ENCODE measurements around the gene PSMA6. TPM values are rescaled to one million over a fixed set of nuclear protein-coding genes. Genes with fewer than 3 reads are reported as not detected.
A peak's percentile ranks its signal among the peaks of the same experiment; 100 is the strongest.

PSMA6 gene
- total RNA-seq, 1 experiment from 2014 or later, result 210 TPM

DNA sequence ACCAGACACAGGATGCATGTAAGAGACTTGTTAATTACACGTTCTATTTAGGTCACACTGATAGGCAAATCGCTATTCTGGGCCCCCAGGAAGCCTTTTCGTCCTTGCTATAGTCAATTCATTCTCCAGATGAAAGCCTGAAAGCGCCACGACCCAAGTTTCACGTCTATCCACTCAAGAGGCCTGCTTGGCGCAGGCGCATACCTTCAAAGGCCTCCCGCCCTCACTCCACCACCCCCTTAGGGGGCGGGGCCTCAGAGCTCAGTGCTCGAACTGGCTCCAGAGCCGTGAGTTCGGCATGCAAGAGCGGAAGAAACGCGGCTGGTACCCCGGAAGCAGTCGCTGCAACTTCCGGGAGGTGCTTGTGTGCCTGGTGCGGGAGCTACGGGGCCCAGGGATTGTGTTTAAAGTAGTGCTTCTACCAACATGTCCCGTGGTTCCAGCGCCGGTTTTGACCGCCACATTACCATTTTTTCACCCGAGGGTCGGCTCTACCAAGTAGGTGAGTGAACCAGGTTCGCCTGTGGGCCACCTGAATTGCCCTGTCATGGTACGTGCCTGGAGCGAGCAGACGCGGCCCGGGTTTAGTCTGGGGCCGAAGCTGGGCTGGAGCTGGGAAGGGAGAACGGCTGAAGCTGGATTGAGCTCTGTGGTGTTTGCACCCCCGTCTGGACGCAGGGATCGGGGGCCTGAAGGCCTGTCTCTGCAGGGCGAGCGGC is at the start of gene PSMA6 (continued):
- TF ChIP-seq, protein P1, sequence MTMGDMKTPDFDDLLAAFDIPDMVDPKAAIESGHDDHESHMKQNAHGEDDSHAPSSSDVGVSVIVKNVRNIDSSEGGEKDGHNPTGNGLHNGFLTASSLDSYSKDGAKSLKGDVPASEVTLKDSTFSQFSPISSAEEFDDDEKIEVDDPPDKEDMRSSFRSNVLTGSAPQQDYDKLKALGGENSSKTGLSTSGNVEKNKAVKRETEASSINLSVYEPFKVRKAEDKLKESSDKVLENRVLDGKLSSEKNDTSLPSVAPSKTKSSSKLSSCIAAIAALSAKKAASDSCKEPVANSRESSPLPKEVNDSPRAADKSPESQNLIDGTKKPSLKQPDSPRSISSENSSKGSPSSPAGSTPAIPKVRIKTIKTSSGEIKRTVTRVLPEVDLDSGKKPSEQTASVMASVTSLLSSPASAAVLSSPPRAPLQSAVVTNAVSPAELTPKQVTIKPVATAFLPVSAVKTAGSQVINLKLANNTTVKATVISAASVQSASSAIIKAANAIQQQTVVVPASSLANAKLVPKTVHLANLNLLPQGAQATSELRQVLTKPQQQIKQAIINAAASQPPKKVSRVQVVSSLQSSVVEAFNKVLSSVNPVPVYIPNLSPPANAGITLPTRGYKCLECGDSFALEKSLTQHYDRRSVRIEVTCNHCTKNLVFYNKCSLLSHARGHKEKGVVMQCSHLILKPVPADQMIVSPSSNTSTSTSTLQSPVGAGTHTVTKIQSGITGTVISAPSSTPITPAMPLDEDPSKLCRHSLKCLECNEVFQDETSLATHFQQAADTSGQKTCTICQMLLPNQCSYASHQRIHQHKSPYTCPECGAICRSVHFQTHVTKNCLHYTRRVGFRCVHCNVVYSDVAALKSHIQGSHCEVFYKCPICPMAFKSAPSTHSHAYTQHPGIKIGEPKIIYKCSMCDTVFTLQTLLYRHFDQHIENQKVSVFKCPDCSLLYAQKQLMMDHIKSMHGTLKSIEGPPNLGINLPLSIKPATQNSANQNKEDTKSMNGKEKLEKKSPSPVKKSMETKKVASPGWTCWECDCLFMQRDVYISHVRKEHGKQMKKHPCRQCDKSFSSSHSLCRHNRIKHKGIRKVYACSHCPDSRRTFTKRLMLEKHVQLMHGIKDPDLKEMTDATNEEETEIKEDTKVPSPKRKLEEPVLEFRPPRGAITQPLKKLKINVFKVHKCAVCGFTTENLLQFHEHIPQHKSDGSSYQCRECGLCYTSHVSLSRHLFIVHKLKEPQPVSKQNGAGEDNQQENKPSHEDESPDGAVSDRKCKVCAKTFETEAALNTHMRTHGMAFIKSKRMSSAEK (CRISPR knock-in tag; IDR thresholded peaks at IDR 0.05; ENCODE audit: borderline replicate concordance), result no peak
- TF ChIP-seq, protein P2, sequence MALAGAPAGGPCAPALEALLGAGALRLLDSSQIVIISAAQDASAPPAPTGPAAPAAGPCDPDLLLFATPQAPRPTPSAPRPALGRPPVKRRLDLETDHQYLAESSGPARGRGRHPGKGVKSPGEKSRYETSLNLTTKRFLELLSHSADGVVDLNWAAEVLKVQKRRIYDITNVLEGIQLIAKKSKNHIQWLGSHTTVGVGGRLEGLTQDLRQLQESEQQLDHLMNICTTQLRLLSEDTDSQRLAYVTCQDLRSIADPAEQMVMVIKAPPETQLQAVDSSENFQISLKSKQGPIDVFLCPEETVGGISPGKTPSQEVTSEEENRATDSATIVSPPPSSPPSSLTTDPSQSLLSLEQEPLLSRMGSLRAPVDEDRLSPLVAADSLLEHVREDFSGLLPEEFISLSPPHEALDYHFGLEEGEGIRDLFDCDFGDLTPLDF (CRISPR knock-in tag; IDR thresholded peaks at IDR 0.05), result no peak
- TF ChIP-seq, protein P3, sequence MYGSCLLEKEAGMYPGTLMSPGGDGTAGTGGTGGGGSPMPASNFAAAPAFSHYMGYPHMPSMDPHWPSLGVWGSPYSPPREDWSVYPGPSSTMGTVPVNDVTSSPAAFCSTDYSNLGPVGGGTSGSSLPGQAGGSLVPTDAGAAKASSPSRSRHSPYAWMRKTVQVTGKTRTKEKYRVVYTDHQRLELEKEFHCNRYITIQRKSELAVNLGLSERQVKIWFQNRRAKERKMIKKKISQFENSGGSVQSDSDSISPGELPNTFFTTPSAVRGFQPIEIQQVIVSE (CRISPR knock-in tag; IDR thresholded peaks at IDR 0.05; ENCODE audit: borderline replicate concordance), result no peak
- TF ChIP-seq SP1 (CRISPR knock-in tag; conservative IDR thresholded peaks at IDR 0.05) (peak; percentile 72), GTF2I (CRISPR knock-in tag; conservative IDR thresholded peaks at IDR 0.05) (no peak), TEAD1 (CRISPR knock-in tag; IDR thresholded peaks at IDR 0.05) (0 out of 2 replicates have a peak, but pooled peaks have one; percentile 25), ESRRA (CRISPR knock-in tag; IDR thresholded peaks at IDR 0.05; ENCODE audit: borderline replicate concordance) (no peak), ZNF317 (CRISPR knock-in tag; IDR thresholded peaks at IDR 0.05; ENCODE audit: borderline replicate concordance, low read depth) (no peak), RELA (CRISPR knock-in tag; IDR thresholded peaks at IDR 0.05; ENCODE audit: borderline replicate concordance) (no peak), CBFB (CRISPR knock-in tag; IDR thresholded peaks at IDR 0.05; ENCODE audit: low read depth) (0 out of 2 replicates have a peak, but pooled peaks have one; percentile 84), GRHL2 (CRISPR knock-in tag; IDR thresholded peaks at IDR 0.05; ENCODE audit: insufficient replicate concordance, severe bottlenecking) (no peak), ZNF121 (CRISPR knock-in tag; IDR thresholded peaks at IDR 0.05) (no peak), NFATC4 (CRISPR knock-in tag; IDR thresholded peaks at IDR 0.05) (no peak), ZNF396 (CRISPR knock-in tag; IDR thresholded peaks at IDR 0.05; ENCODE audit: borderline replicate concordance) (no peak)
- TF ChIP-seq, protein P4, sequence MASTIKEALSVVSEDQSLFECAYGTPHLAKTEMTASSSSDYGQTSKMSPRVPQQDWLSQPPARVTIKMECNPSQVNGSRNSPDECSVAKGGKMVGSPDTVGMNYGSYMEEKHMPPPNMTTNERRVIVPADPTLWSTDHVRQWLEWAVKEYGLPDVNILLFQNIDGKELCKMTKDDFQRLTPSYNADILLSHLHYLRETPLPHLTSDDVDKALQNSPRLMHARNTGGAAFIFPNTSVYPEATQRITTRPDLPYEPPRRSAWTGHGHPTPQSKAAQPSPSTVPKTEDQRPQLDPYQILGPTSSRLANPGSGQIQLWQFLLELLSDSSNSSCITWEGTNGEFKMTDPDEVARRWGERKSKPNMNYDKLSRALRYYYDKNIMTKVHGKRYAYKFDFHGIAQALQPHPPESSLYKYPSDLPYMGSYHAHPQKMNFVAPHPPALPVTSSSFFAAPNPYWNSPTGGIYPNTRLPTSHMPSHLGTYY (CRISPR knock-in tag; IDR thresholded peaks at IDR 0.05), result no peak
- TF ChIP-seq, protein P5, sequence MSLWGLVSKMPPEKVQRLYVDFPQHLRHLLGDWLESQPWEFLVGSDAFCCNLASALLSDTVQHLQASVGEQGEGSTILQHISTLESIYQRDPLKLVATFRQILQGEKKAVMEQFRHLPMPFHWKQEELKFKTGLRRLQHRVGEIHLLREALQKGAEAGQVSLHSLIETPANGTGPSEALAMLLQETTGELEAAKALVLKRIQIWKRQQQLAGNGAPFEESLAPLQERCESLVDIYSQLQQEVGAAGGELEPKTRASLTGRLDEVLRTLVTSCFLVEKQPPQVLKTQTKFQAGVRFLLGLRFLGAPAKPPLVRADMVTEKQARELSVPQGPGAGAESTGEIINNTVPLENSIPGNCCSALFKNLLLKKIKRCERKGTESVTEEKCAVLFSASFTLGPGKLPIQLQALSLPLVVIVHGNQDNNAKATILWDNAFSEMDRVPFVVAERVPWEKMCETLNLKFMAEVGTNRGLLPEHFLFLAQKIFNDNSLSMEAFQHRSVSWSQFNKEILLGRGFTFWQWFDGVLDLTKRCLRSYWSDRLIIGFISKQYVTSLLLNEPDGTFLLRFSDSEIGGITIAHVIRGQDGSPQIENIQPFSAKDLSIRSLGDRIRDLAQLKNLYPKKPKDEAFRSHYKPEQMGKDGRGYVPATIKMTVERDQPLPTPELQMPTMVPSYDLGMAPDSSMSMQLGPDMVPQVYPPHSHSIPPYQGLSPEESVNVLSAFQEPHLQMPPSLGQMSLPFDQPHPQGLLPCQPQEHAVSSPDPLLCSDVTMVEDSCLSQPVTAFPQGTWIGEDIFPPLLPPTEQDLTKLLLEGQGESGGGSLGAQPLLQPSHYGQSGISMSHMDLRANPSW (CRISPR knock-in tag; conservative IDR thresholded peaks at IDR 0.05; ENCODE audit: low read depth), result no peak
- TF ChIP-seq, protein P6, sequence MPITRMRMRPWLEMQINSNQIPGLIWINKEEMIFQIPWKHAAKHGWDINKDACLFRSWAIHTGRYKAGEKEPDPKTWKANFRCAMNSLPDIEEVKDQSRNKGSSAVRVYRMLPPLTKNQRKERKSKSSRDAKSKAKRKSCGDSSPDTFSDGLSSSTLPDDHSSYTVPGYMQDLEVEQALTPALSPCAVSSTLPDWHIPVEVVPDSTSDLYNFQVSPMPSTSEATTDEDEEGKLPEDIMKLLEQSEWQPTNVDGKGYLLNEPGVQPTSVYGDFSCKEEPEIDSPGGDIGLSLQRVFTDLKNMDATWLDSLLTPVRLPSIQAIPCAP (CRISPR knock-in tag; IDR thresholded peaks at IDR 0.05), result no peak
- TF ChIP-seq, protein P7, sequence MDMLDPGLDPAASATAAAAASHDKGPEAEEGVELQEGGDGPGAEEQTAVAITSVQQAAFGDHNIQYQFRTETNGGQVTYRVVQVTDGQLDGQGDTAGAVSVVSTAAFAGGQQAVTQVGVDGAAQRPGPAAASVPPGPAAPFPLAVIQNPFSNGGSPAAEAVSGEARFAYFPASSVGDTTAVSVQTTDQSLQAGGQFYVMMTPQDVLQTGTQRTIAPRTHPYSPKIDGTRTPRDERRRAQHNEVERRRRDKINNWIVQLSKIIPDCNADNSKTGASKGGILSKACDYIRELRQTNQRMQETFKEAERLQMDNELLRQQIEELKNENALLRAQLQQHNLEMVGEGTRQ (CRISPR knock-in tag; IDR thresholded peaks at IDR 0.05), result no peak; the same call in 1 of the 2 replicates
- TF ChIP-seq, protein P8, sequence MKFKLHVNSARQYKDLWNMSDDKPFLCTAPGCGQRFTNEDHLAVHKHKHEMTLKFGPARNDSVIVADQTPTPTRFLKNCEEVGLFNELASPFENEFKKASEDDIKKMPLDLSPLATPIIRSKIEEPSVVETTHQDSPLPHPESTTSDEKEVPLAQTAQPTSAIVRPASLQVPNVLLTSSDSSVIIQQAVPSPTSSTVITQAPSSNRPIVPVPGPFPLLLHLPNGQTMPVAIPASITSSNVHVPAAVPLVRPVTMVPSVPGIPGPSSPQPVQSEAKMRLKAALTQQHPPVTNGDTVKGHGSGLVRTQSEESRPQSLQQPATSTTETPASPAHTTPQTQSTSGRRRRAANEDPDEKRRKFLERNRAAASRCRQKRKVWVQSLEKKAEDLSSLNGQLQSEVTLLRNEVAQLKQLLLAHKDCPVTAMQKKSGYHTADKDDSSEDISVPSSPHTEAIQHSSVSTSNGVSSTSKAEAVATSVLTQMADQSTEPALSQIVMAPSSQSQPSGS (CRISPR knock-in tag; IDR thresholded peaks at IDR 0.05; ENCODE audit: borderline replicate concordance, low read depth), result no peak
- TF ChIP-seq, protein P9, sequence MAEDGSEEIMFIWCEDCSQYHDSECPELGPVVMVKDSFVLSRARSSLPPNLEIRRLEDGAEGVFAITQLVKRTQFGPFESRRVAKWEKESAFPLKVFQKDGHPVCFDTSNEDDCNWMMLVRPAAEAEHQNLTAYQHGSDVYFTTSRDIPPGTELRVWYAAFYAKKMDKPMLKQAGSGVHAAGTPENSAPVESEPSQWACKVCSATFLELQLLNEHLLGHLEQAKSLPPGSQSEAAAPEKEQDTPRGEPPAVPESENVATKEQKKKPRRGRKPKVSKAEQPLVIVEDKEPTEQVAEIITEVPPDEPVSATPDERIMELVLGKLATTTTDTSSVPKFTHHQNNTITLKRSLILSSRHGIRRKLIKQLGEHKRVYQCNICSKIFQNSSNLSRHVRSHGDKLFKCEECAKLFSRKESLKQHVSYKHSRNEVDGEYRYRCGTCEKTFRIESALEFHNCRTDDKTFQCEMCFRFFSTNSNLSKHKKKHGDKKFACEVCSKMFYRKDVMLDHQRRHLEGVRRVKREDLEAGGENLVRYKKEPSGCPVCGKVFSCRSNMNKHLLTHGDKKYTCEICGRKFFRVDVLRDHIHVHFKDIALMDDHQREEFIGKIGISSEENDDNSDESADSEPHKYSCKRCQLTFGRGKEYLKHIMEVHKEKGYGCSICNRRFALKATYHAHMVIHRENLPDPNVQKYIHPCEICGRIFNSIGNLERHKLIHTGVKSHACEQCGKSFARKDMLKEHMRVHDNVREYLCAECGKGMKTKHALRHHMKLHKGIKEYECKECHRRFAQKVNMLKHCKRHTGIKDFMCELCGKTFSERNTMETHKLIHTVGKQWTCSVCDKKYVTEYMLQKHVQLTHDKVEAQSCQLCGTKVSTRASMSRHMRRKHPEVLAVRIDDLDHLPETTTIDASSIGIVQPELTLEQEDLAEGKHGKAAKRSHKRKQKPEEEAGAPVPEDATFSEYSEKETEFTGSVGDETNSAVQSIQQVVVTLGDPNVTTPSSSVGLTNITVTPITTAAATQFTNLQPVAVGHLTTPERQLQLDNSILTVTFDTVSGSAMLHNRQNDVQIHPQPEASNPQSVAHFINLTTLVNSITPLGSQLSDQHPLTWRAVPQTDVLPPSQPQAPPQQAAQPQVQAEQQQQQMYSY (CRISPR knock-in tag; IDR thresholded peaks at IDR 0.05), result no peak
